Muscle of leg (tissue), 11 donors: ENCODE data around the gene SNAPC1. TPM values are rescaled to one million over a fixed set of nuclear protein-coding genes. Genes with fewer than 3 reads are reported as not detected.
A peak's percentile ranks its signal among the peaks of the same experiment; 100 is the strongest.
"Not testable (repeated sequence)": the region's sequence is repeated elsewhere in the genome, so short reads cannot be mapped to it uniquely, and the experiment has no call there.

Source experiments
- DNase-seq: peaks from one replicate; pipeline ENCODE4 v3.0.0; 2013
- H3K27ac ChIP-seq: one replicate; pipeline ENCODE4 v1.5.1; 2013; ENCODE audit warnings: mild to moderate bottlenecking, low read length, control low read depth
- H3K27me3 ChIP-seq: one replicate; pipeline ENCODE4 v1.6.1; 2013; ENCODE audit warnings: low read length; ENCODE audit not compliant: control insufficient read depth, insufficient read depth
- H3K36me3 ChIP-seq: one replicate; pipeline ENCODE4 v1.6.1; 2013; ENCODE audit warnings: low read length; ENCODE audit not compliant: control insufficient read depth, insufficient read depth
- H3K4me1 ChIP-seq: one replicate; pipeline ENCODE4 v1.6.1; 2013; ENCODE audit warnings: low read length; ENCODE audit not compliant: control insufficient read depth, insufficient read depth
- H3K4me3 ChIP-seq: one replicate; pipeline ENCODE4 v1.5.1; 2013; ENCODE audit warnings: low read length, control low read depth
- H3K9me3 ChIP-seq: replicated peaks from 2 replicates; pipeline ENCODE4 v1.6.1; 2013; ENCODE audit warnings: low read depth, low read length; ENCODE audit not compliant: control insufficient read depth
- WGBS: methylation state at CpG from one replicate; pipeline ENCODE4 v1.1.5; 2013; ENCODE audit warnings: missing lambda C conversion rate; ENCODE audit not compliant: insufficient coverage; 5-methylcytosine and 5-hydroxymethylcytosine counted together
- polyA plus RNA-seq, 8 donors: library from polyadenylated mRNA; unstranded; fragments of 120-200 nt; gene quantifications; one replicate each; pipeline versions ENCODE4 v1.2.1 to v1.2.3, GENCODE V29; 2013; ENCODE audit warnings: inconsistent platforms in 1 of 8, low replicate concordance in 1 of 8; ENCODE audit not compliant: insufficient read length in 8 of 8, insufficient read depth in 1 of 8
- total RNA-seq: library from RNA; stranded (reverse); fragments of 120-200 nt; gene quantifications from one replicate; pipeline ENCODE4 v1.2.4, GENCODE V29; 2013

SNAPC1 gene
- total and polyA plus RNA-seq, 9 donors = 4.6 to 6.5 (median 5.7) TPM

- no CpG with 5 or more reads among the region's 3 CpGs for WGBS
- peaks cover 2% of the 10 kb centered on the region for H3K4me1 ChIP-seq
Measured at GRCh38 chr14:61747342-61747741, 14.9 kb upstream of the SNAPC1 start.

GRCh38 chr14:61749264-61749663 is 13.0 kb upstream of the SNAPC1 start:
- no peak overlapping the region for H3K4me3 ChIP-seq
- H3K4me1 ChIP-seq = peaks cover 2% of the 10 kb centered on the region
- no peak for DNase-seq
- H3K27me3 ChIP-seq = no peaks in the 10 kb centered on the region
- no peak overlapping the region for H3K27ac ChIP-seq
- H3K36me3 ChIP-seq = peaks cover 8% of the 10 kb centered on the region
- no peaks in the 10 kb centered on the region for H3K9me3 ChIP-seq
- 100% methylated on average over 1 of the region's 3 CpGs for WGBS

More at GRCh38 chr14:61747342-61747741, 14.9 kb upstream of the SNAPC1 start:
- no peaks in the 10 kb centered on the region for H3K27me3 ChIP-seq
- DNase-seq = no peak
- H3K9me3 ChIP-seq = no peaks in the 10 kb centered on the region
- no peak overlapping the region for H3K4me3 ChIP-seq
- H3K27ac ChIP-seq = no peak overlapping the region
- H3K36me3 ChIP-seq = peaks cover 9% of the 10 kb centered on the region

- Histone ChIP-seq H3K9me3 (no peaks in the 10 kb centered on the region), H3K36me3 (peaks cover 8% of the 10 kb centered on the region), H3K4me1 (peaks cover 2% of the 10 kb centered on the region), H3K27me3 (no peaks in the 10 kb centered on the region), H3K4me3 (no peak overlapping the region), H3K27ac (no peak overlapping the region)
- WGBS = 61% methylated on average over 2 of the region's 3 CpGs
- DNase-seq = no peak
Measured at GRCh38 chr14:61749867-61750266, 12.4 kb upstream of the SNAPC1 start.

GRCh38 chr14:61750708-61751474 is 11.3 kb upstream of the SNAPC1 start:
- Histone ChIP-seq H3K4me1 (peaks cover 2% of the 10 kb centered on the region), H3K9me3 (no peaks in the 10 kb centered on the region), H3K27ac (peak overlapping the region; percentile 26), H3K27me3 (no peaks in the 10 kb centered on the region), H3K36me3 (peaks cover 2% of the 10 kb centered on the region), H3K4me3 (peak overlapping the region; percentile 33)
- peak; percentile 89 for DNase-seq
- WGBS = 7% methylated on average over 49 of the region's 54 CpGs

GRCh38 chr14:61751475-61751989 is 10.7 kb upstream of the SNAPC1 start:
- no peak overlapping the region for H3K27ac ChIP-seq
- H3K27me3 ChIP-seq = no peaks in the 10 kb centered on the region
- no peak for DNase-seq
- peak overlapping the region; percentile 33 for H3K4me3 ChIP-seq
- H3K36me3 ChIP-seq = peaks cover 2% of the 10 kb centered on the region
- WGBS = no CpG with 5 or more reads among the region's 8 CpGs
- no peaks in the 10 kb centered on the region for H3K9me3 ChIP-seq
- peaks cover 2% of the 10 kb centered on the region for H3K4me1 ChIP-seq

- Histone ChIP-seq H3K9me3 (no peaks in the 10 kb centered on the region), H3K27ac (no peak overlapping the region), H3K27me3 (no peaks in the 10 kb centered on the region), H3K36me3 (no peaks in the 10 kb centered on the region), H3K4me1 (peaks cover 2% of the 10 kb centered on the region), H3K4me3 (no peak overlapping the region)
- 83% methylated on average over 2 of the region's 4 CpGs for WGBS
- no peak for DNase-seq
Measured at GRCh38 chr14:61752626-61753025, 9.6 kb upstream of the SNAPC1 start.

- Histone ChIP-seq H3K4me1 (peaks cover 2% of the 10 kb centered on the region), H3K27ac (no peak overlapping the region), H3K27me3 (no peaks in the 10 kb centered on the region), H3K36me3 (no peaks in the 10 kb centered on the region), H3K9me3 (no peaks in the 10 kb centered on the region), H3K4me3 (no peak overlapping the region)
- DNase-seq = no peak
Measured at GRCh38 chr14:61753631-61754030, 8.6 kb upstream of the SNAPC1 start.

- no peak overlapping the region for H3K27ac ChIP-seq
- no peaks in the 10 kb centered on the region for H3K36me3 ChIP-seq
- no peaks in the 10 kb centered on the region for H3K9me3 ChIP-seq
- no peaks in the 10 kb centered on the region for H3K27me3 ChIP-seq
- DNase-seq = no peak
- H3K4me1 ChIP-seq = peaks cover 2% of the 10 kb centered on the region
- WGBS = 63% methylated on average over 3 of the region's 5 CpGs
- H3K4me3 ChIP-seq = no peak overlapping the region
Measured at GRCh38 chr14:61754627-61755381, 7.4 kb upstream of the SNAPC1 start.

GRCh38 chr14:61755382-61755742 is 6.9 kb upstream of the SNAPC1 start:
- not testable (repeated sequence) for H3K27me3 ChIP-seq, H3K9me3 ChIP-seq, H3K27ac ChIP-seq, H3K4me3 ChIP-seq, H3K36me3 ChIP-seq, DNase-seq, H3K4me1 ChIP-seq

- Histone ChIP-seq H3K27ac (no peak overlapping the region), H3K4me3 (no peak overlapping the region), H3K4me1 (no peaks in the 10 kb centered on the region), H3K27me3 (no peaks in the 10 kb centered on the region), H3K36me3 (no peaks in the 10 kb centered on the region), H3K9me3 (no peaks in the 10 kb centered on the region)
- DNase-seq = no peak
- 40% methylated on average over 1 of the region's 2 CpGs for WGBS
Measured at GRCh38 chr14:61756135-61756534, 6.1 kb upstream of the SNAPC1 start.
